ENCODE measurements around the gene WFIKKN2. TPM values are rescaled to one million over a fixed set of nuclear protein-coding genes. Genes with fewer than 3 reads are reported as not detected.
"Not testable (repeated sequence)": the region's sequence is repeated elsewhere in the genome, so short reads cannot be mapped to it uniquely, and the experiment has no call there.

WFIKKN2 gene
- total RNA-seq, 4 donors from 2014 or later: 0.73 to 6.0 TPM; not detected in 2

- Histone ChIP-seq H3K4me3 (no peak overlapping the region), H3K36me3 (no peaks in the 10 kb centered on the region), H3K4me1 (no peaks in the 10 kb centered on the region), H3K27me3 (no peaks in the 10 kb centered on the region), H3K27ac (no peak overlapping the region), H3K9me3 (no peaks in the 10 kb centered on the region)
- intact Hi-C loops (cut with DNase I; ENCODE audit: low total_unique reads): no loop called here
- no peak for DNase-seq
- no peak for TF ChIP-seq POLR2A (IDR thresholded peaks at IDR 0.05)
- TF ChIP-seq, protein P1, sequence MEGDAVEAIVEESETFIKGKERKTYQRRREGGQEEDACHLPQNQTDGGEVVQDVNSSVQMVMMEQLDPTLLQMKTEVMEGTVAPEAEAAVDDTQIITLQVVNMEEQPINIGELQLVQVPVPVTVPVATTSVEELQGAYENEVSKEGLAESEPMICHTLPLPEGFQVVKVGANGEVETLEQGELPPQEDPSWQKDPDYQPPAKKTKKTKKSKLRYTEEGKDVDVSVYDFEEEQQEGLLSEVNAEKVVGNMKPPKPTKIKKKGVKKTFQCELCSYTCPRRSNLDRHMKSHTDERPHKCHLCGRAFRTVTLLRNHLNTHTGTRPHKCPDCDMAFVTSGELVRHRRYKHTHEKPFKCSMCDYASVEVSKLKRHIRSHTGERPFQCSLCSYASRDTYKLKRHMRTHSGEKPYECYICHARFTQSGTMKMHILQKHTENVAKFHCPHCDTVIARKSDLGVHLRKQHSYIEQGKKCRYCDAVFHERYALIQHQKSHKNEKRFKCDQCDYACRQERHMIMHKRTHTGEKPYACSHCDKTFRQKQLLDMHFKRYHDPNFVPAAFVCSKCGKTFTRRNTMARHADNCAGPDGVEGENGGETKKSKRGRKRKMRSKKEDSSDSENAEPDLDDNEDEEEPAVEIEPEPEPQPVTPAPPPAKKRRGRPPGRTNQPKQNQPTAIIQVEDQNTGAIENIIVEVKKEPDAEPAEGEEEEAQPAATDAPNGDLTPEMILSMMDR (IDR thresholded peaks at IDR 0.05): no peak
These were observed 36.5 kb downstream of the WFIKKN2 start for GRCh38 chr17:50871898-50872297.

DNA sequence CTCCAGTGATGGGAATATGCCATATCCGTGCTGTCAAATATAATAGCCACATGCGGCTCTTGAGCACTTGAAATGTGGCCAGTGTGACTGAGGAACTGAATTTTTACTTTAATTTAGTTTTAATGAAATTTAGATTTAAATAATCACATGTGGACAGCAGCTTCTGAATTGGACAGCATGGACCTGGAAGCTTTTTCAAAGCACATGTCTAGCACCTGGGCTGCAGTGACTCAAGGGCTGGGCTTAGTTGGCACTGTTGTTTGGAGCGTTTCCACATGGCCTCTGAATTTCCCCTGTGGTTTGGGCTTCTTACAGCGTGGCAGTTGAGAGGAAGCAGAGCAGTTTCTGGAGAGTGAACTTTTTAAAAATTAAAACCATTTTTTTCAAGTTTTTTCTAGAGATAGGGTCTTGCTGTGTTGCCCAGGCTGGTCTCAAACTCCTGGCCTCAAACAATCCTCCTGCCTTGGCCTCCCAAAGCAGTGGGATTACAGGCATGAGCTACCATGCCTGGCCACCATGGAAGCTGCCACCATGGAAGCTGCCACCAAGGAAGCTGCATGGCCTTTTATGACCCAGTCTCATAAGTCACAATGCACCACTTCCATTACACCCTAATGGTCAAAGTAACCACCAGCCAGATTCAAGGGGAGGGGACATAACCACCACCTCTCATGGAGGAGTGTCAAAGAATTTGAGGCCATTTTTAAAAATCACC, 37.5 kb downstream of the WFIKKN2 start:
- intact Hi-C loops (cut with DNase I; ENCODE audit: low total_unique reads): no loop called here
- TF ChIP-seq POLR2A (IDR thresholded peaks at IDR 0.05): no peak
- TF ChIP-seq, protein P1 (IDR thresholded peaks at IDR 0.05): no peak
- Histone ChIP-seq H3K36me3 (no peaks in the 10 kb centered on the region), H3K4me3 (no peak overlapping the region), H3K27me3 (no peaks in the 10 kb centered on the region), H3K4me1 (no peaks in the 10 kb centered on the region), H3K9me3 (no peaks in the 10 kb centered on the region), H3K27ac (no peak overlapping the region)
- DNase-seq: no peak

- intact Hi-C loops (cut with DNase I; ENCODE audit: low total_unique reads): no loop called here
- H3K27me3 ChIP-seq: no peaks in the 10 kb centered on the region
- TF ChIP-seq, protein P1 (IDR thresholded peaks at IDR 0.05): no peak
- TF ChIP-seq POLR2A (IDR thresholded peaks at IDR 0.05): no peak
- H3K27ac ChIP-seq: no peak overlapping the region
- peaks cover 0 to 4% of the 10 kb centered on the region in 2 donors for H3K9me3 ChIP-seq
- no peak for DNase-seq
- no peaks in the 10 kb centered on the region for H3K4me1 ChIP-seq
- no peaks in the 10 kb centered on the region for H3K36me3 ChIP-seq
- no peak overlapping the region for H3K4me3 ChIP-seq
These were observed 39.7 kb downstream of the WFIKKN2 start for GRCh38 chr17:50875074-50875473.

DNA sequence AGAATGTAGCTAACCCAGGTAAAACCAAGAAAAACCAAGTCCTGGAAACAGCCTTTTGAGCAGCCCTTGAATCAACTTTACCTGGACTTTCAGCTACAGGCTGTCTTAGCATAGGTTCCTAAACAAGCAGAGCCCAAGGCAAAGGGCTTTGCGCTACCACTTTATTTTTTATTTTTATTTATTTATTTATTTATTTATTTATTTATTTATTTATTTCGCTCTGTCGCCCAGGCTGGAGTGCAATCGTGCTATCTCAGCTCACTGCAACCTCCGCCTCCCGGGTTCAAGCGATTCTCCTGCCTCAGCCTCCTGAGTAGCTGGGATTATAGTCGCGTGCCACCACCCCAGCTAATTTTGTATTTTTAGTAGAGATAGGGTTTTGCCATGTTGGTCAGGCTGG, 41.7 kb downstream of the WFIKKN2 start:
- DNase-seq; intact Hi-C loops (cut with DNase I; ENCODE audit: low total_unique reads); H3K9me3 ChIP-seq; H3K27ac ChIP-seq; H3K36me3 ChIP-seq; H3K27me3 ChIP-seq; H3K4me3 ChIP-seq; H3K4me1 ChIP-seq: not testable (repeated sequence)

DNA sequence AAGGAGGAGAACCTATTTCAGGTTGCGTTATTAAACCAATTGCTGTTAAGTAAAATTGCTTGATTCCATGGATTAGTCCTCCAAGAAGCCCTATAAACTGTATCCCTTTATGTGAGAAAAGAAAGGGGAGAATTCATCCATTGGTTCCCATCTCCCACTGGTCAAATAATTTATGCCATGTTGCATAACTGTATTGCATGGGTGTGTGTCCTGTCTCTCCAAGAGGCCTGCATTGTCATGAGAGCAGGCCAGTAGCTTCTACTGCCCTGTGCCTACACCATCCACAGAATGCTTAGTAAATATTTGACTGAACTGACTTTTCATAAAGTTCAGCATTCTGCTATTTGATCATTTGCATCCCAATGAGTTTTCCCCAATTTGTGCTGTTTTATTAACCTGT, 42.5 kb downstream of the WFIKKN2 start:
- intact Hi-C loops (cut with DNase I; ENCODE audit: low total_unique reads): no loop called here
- Histone ChIP-seq H3K9me3 (peaks cover 0 to 6% of the 10 kb centered on the region in 2 donors), H3K4me3 (no peak overlapping the region), H3K27ac (no peak overlapping the region), H3K27me3 (no peaks in the 10 kb centered on the region), H3K36me3 (no peaks in the 10 kb centered on the region), H3K4me1 (no peaks in the 10 kb centered on the region)
- TF ChIP-seq, protein P1 (IDR thresholded peaks at IDR 0.05): no peak
- TF ChIP-seq POLR2A (IDR thresholded peaks at IDR 0.05): no peak
- DNase-seq: no peak

Measured in uterus (tissue), 4 donors.